Heart left ventricle (tissue), 16 donors: ENCODE results near the gene PAX5. TPM values are rescaled to one million over a fixed set of nuclear protein-coding genes. Genes with fewer than 3 reads are reported as not detected.
A peak's percentile ranks its signal among the peaks of the same experiment; 100 is the strongest.

ENCODE experiments used
- ATAC-seq, 4 donors: fragments of 200-7000 bp; cut with Tn5 transposase; one replicate each; pipeline ENCODE4 v1.9.1; 2020 to 2022; ENCODE audit warnings: moderate library complexity in 4 of 4, mild to moderate bottlenecking in 3 of 4, moderate number of reproducible peaks in 1 of 4
- DNase-seq, 5 donors: peaks; one replicate each; pipeline ENCODE4 v3.0.0-alpha.2; 2020
- H3K27ac ChIP-seq, 12 donors: fragments of 200-600 bp; sonication (generic) in 4 of 12; one replicate each; pipeline versions ENCODE4 v1.5.0 to v1.8.0; 2016 to 2022; ENCODE audit warnings: mild to moderate bottlenecking in 2 of 12
- H3K27me3 ChIP-seq, 9 donors: fragments of 200-600 bp; sonication (generic) in 2 of 9; one replicate each; pipeline versions ENCODE4 v1.5.1 to v1.8.0; 2016 to 2022; ENCODE audit warnings: mild to moderate bottlenecking in 3 of 9
- H3K36me3 ChIP-seq, 9 donors: fragments of 200-600 bp; sonication (generic) in 2 of 9; one replicate each; pipeline versions ENCODE4 v1.5.0 to v1.8.0; 2018 to 2022; ENCODE audit warnings: mild to moderate bottlenecking in 2 of 9
- H3K4me1 ChIP-seq, 12 donors: fragments of 200-600 bp; sonication (generic) in 4 of 12; one replicate each; pipeline versions ENCODE4 v1.5.0 to v1.8.0; 2016 to 2022; ENCODE audit warnings: mild to moderate bottlenecking in 3 of 12
- H3K4me3 ChIP-seq, 12 donors: fragments of 200-600 bp; sonication (generic) in 4 of 12; one replicate each; pipeline versions ENCODE4 v1.5.0 to v1.8.0; 2017 to 2022; ENCODE audit warnings: mild to moderate bottlenecking in 9 of 12, moderate library complexity in 4 of 12
- H3K9me3 ChIP-seq, 12 donors: fragments of 200-600 bp; sonication (generic) in 4 of 12; one replicate each; pipeline versions ENCODE4 v1.5.0 to v1.8.0; 2016 to 2022; ENCODE audit warnings: mild to moderate bottlenecking in 1 of 12
- POLR2A ChIP-seq, 2 donors: fragments of 450-650 bp; IDR thresholded peaks; one replicate each; pipeline ENCODE4 v1.6.1; 2017; ENCODE audit warnings: antibody characterized with exemption in 2 of 2, mild to moderate bottlenecking in 2 of 2, moderate library complexity in 2 of 2
- WGBS, 4 donors: extraction: QIAGEN DNeasy Blood & Tissue Kit in 2 of 4; methylation state at CpG; one replicate each; pipeline versions ENCODE4 v1.1.5 to v1.1.7; 2013 to 2018; 5-methylcytosine and 5-hydroxymethylcytosine counted together
- intact Hi-C, 10 donors: fragments of 100-400 bp; cut with DNase I; formaldehyde crosslinking; loops; one replicate each; pipeline versions ENCODE4 v1.11.1 to v1.14.2; 2022
- polyA plus RNA-seq, 2 donors: library from polyadenylated mRNA; stranded (reverse); fragments of 200-250 nt; gene quantifications; one replicate each; pipeline ENCODE4 v1.2.3, GENCODE V29; 2013
- total RNA-seq, 9 donors: library from RNA; depleted of rRNA in 2 of 9; stranded (reverse); fragments of >200 nt in 2 of 9; fragmentation: NEBNext Ultra II Directional in 3 of 9; extraction: Animal tissue kit (Norgen Biotek cat#: 25700) in 3 of 9; gene quantifications; one replicate each; pipeline versions ENCODE4 v1.1.0 to v1.2.4, GENCODE V29; 2016 to 2023
- TF ChIP-seq, protein P1 (sequence below), 12 donors: fragments of 200-600 bp; sonication (generic) in 4 of 12; IDR thresholded peaks; one replicate each; pipeline versions ENCODE4 v1.5.0 to v1.8.0; 2018 to 2022; ENCODE audit warnings: antibody characterized with exemption in 12 of 12, mild to moderate bottlenecking in 5 of 12
- donor health status: ischemic (EF 13 %, LVEDD 7.1; RV severe dilation, severe dysfunction).
- donor health status: healthy with polysubstance abuse.
- donor health status: DM: no; HTN: yes; CAD: no.
- donor health status: DM: no; HTN: no; CAD: no.
- donor health status: ischemic (EF 25% LVEDD 6.9; RV normal size, moderate dysfunction).
- donor health status: ischemic (EF 25% LVEDD 5.7; RV mildly dilated, moderate dysfunction).
- donor health status: healthy.
- donor health status: DM: yes; HTN: yes; CAD: no.
- donor health status: ischemic (EF 35%, LVEDD 5.7; RV mildly dilated, moderate dysfunction).
- donor health status: nonischemic (EF 11% LVEDD 7.7; RV severe dilation, severe dysfunction).
- donor health status: DM: yes; HTN: yes; CAD: no.
- donor health status: PGD.
- donor health status: ischemic (EF 29% LVEDD 5.4; RV normal size, mild dysfunction).
- donor health status: nonischemic (EF 23%, LVEDD 6.1; RV moderate dilation, normal function).

PAX5 gene
- total and polyA plus RNA-seq, 11 donors, result 0.01 to 0.37 (median 0.08) TPM; not detected in 7

DNA sequence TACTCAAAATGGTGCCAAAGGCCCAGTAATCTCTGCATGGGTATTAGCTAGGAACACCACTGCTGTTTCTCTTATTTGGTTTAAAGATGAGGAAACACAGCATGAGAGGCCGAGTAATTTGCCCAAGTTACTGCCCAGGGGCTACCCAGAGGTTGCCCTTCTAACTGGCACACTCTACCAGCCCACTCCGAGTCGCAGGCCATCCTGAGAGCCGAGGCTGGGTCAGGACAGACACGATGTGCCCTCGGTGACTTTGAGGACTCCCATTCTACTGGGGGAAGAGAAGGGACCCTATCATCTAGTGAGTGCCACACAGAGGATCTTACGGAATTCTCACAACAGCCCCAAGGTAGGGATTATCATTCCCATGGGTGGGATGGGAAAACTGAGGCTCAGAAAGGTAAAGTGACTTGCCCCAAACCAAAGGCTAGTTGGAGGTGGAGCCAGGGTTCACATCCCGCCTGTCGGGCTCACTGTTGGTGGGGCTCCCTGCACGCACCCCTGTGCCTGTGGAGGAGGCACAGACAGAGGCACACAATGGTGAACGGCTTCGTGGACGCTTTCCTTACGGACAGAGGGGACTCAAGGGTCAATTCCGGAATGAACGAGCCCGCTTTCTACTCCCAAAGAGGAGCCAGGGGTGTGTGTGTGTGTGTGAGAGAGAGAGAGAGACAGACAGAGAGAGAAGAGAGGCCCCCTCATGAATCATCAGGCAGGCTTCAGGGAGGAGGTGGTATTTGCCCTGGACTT lies 236.4 kb downstream of the PAX5 start:
- 82 to 85% (median 84%) methylated on average over 16 to 17 of the region's 17 CpGs for whole genome bisulfite sequencing, 4 donors
- Histone ChIP-seq H3K4me3 (no peak overlapping the region), H3K27me3 (peaks cover 0 to 37% (median 0%) of the 10 kb centered on the region in 9 donors), H3K4me1 (no peaks in the 10 kb centered on the region), H3K27ac (no peak overlapping the region), H3K36me3 (no peaks in the 10 kb centered on the region), H3K9me3 (peaks cover 0 to 14% (median 3%) of the 10 kb centered on the region in 12 donors)
- TF ChIP-seq POLR2A (IDR thresholded peaks at IDR 0.05), result no peak
- TF ChIP-seq, protein P1, sequence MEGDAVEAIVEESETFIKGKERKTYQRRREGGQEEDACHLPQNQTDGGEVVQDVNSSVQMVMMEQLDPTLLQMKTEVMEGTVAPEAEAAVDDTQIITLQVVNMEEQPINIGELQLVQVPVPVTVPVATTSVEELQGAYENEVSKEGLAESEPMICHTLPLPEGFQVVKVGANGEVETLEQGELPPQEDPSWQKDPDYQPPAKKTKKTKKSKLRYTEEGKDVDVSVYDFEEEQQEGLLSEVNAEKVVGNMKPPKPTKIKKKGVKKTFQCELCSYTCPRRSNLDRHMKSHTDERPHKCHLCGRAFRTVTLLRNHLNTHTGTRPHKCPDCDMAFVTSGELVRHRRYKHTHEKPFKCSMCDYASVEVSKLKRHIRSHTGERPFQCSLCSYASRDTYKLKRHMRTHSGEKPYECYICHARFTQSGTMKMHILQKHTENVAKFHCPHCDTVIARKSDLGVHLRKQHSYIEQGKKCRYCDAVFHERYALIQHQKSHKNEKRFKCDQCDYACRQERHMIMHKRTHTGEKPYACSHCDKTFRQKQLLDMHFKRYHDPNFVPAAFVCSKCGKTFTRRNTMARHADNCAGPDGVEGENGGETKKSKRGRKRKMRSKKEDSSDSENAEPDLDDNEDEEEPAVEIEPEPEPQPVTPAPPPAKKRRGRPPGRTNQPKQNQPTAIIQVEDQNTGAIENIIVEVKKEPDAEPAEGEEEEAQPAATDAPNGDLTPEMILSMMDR (IDR thresholded peaks at IDR 0.05), result no peak
- DNase-seq (no peak), ATAC-seq (no peak)
- intact Hi-C loops, result no loop called here

DNA sequence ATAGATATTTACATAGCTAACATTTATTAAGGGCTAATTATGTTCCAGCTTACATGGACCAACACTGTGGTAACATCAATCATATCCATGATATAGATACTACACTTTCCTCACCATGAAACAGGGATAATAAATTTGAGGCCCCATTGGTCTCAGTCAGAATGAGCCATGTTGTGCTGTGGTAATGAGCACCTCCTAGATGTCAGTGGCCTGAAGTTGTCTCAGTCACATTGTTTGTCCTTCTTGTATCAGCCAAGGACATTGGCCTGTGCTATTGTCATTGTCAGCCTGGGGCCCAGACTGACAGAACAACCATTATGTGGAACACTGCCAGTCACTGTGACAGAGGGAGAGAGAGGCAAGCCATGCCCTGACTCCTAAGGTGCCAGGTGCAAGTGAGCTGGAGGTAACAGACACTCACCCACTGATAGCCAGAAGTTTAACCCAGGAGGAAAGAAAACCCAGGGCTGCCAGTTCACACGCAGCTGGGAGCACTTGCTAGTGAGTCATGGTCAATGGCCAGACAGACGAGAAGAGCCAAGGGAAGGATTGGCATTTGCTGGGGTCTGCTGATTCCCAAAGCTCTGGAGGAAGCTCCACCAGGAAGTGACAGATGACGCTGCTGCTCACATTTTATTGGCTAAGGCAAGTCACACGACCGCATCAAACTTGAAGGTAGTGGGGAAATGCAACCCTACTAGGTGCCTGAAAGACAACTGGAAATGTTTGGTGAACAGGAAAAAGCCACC lies 237.2 kb downstream of the PAX5 start:
- ATAC-seq (no peak), DNase-seq (no peak)
- Histone ChIP-seq H3K27me3 (peaks cover 0 to 30% (median 0%) of the 10 kb centered on the region in 9 donors), H3K4me3 (no peak overlapping the region), H3K9me3 (peaks cover 0 to 14% (median 3%) of the 10 kb centered on the region in 12 donors), H3K4me1 (no peaks in the 10 kb centered on the region), H3K36me3 (no peaks in the 10 kb centered on the region), H3K27ac (no peak overlapping the region)
- intact Hi-C loops, result no loop called here
- TF ChIP-seq, protein P1 (IDR thresholded peaks at IDR 0.05), result no peak
- no peak for TF ChIP-seq POLR2A (IDR thresholded peaks at IDR 0.05)
- 54 to 82% (median 82%) methylated on average over 5 of the region's 5 CpGs for WGBS, 4 donors

DNA sequence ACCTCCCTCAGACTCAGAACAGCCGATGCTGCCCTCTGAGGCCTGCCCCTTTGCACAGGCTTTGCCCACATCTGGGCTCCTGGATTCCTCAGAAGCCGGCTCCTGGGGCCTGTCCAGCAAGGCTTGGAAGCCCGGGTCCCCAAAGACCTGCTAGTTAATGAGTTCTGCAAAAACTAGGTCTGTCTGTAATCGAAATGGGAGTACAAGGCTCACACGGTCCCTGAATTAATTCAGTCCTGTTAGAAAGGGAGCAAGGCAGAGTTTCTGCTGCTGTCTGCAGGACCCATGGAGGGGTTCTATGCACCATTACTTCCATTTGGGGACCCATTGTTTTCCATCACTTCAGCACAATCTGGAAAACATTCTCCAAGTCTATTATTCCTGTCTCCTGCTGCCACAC lies 239.6 kb downstream of the PAX5 start:
- intact Hi-C loops, result no loop called here
- H3K36me3 ChIP-seq, result no peaks in the 10 kb centered on the region
- WGBS, 4 donors, result 75 to 87% (median 79%) methylated on average over 5 of the region's 5 CpGs
- H3K4me3 ChIP-seq, result no peak overlapping the region
- ATAC-seq (no peak), DNase-seq (no peak)
- TF ChIP-seq POLR2A (IDR thresholded peaks at IDR 0.05), result no peak
- TF ChIP-seq, protein P1 (IDR thresholded peaks at IDR 0.05), result no peak
- H3K27ac ChIP-seq, result no peak overlapping the region
- peaks cover 0 to 14% (median 3%) of the 10 kb centered on the region in 12 donors for H3K9me3 ChIP-seq
- no peaks in the 10 kb centered on the region for H3K4me1 ChIP-seq
- peaks cover 0 to 12% (median 0%) of the 10 kb centered on the region in 9 donors for H3K27me3 ChIP-seq

DNA sequence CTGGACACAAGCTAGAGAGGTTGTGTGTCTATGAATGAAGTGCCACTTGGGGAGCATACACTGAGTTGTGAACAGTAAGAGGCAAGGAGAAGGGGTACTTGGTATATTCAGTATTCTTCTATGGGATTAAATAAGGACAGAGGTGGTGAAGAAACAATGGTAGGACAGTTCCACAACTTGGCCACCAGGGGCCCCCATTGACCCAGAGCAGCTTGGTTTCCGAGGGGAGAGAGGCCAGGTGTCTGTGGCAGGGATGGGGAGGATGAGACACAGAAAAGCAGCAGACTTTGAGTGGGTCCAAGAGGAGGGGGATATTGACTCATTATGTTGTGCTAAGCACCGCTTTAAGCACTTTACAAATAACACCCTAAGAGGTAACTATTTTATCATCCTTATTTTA lies 240.8 kb downstream of the PAX5 start:
- TF ChIP-seq POLR2A (IDR thresholded peaks at IDR 0.05), result no peak
- TF ChIP-seq, protein P1 (IDR thresholded peaks at IDR 0.05), result peak in 1 of 12 donors; percentile 25
- WGBS, 4 donors, result 63 to 75% (median 70%) methylated on average over 2 of the region's 2 CpGs
- ATAC-seq (no peak), DNase-seq (no peak)
- intact Hi-C loops, result no loop called here
- H3K27me3 ChIP-seq, result peaks cover 0 to 6% (median 0%) of the 10 kb centered on the region in 9 donors
- no peaks in the 10 kb centered on the region for H3K36me3 ChIP-seq
- no peak overlapping the region for H3K27ac ChIP-seq
- peaks cover 0 to 14% (median 3%) of the 10 kb centered on the region in 12 donors for H3K9me3 ChIP-seq
- no peak overlapping the region for H3K4me3 ChIP-seq
- no peaks in the 10 kb centered on the region for H3K4me1 ChIP-seq
